ENCODE results near the gene MCUR1.
"Not testable (repeated sequence)": the region's sequence is repeated elsewhere in the genome, so short reads cannot be mapped to it uniquely, and the experiment has no call there.

MCUR1 gene

GRCh38 chr6:13812359-13812642, 2.1 kb downstream of the MCUR1 start:
- Mint-ChIP-seq H3K27me3 (no peaks in the 10 kb centered on the region), H3K36me3 (peaks cover 14% of the 10 kb centered on the region), H3K4me1 (peaks cover 33% of the 10 kb centered on the region), H3K27ac (no peak overlapping the region), H3K9me3 (no peaks in the 10 kb centered on the region), H3K4me3 (no peak overlapping the region)
- CTCF ChIA-PET: interaction anchor here (1.4 to 3.0 kb wide), 2 partner anchors 17 to 23 kb away, joined by 3 to 14 read pairs; no protein-coding TSS in a partner anchor
- no peak for DNase-seq

GRCh38 chr6:13811627-13812358, 2.6 kb downstream of the MCUR1 start:
- no peak for DNase-seq
- H3K27me3 Mint-ChIP-seq: no peaks in the 10 kb centered on the region
- CTCF ChIA-PET: interaction anchor here (1.4 to 3.0 kb wide), 2 partner anchors 17 to 22 kb away, joined by 3 to 14 read pairs; no protein-coding TSS in a partner anchor
- H3K27ac Mint-ChIP-seq: no peak overlapping the region
- no peak overlapping the region for H3K4me3 Mint-ChIP-seq
- H3K36me3 Mint-ChIP-seq: peaks cover 14% of the 10 kb centered on the region
- H3K4me1 Mint-ChIP-seq: peaks cover 33% of the 10 kb centered on the region
- H3K9me3 Mint-ChIP-seq: no peaks in the 10 kb centered on the region

GRCh38 chr6:13810688-13811446, 3.5 kb downstream of the MCUR1 start:
- Mint-ChIP-seq H3K4me1 (peaks cover 33% of the 10 kb centered on the region), H3K27ac (no peak overlapping the region), H3K27me3 (no peaks in the 10 kb centered on the region), H3K4me3 (no peak overlapping the region), H3K36me3 (peaks cover 14% of the 10 kb centered on the region), H3K9me3 (no peaks in the 10 kb centered on the region)
- CTCF ChIA-PET: interaction anchor here (1.1 to 3.0 kb wide), 3 partner anchors 16 to 236 kb away, joined by 3 to 14 read pairs (median 3); no protein-coding TSS in a partner anchor
- no peak for DNase-seq

GRCh38 chr6:13808801-13809200, 5.6 kb downstream of the MCUR1 start:
- no peak for DNase-seq
- Mint-ChIP-seq H3K9me3 (no peaks in the 10 kb centered on the region), H3K4me3 (no peak overlapping the region), H3K27ac (no peak overlapping the region), H3K27me3 (no peaks in the 10 kb centered on the region), H3K4me1 (peaks cover 27% of the 10 kb centered on the region), H3K36me3 (peaks cover 18% of the 10 kb centered on the region)
- CTCF ChIA-PET: no interaction called here

- Mint-ChIP-seq H3K27me3 (no peaks in the 10 kb centered on the region), H3K9me3 (no peaks in the 10 kb centered on the region)
- no peak for DNase-seq
Measured at GRCh38 chr6:13807696-13808095, 6.7 kb downstream of the MCUR1 start.

GRCh38 chr6:13803581-13803980, 10.8 kb downstream of the MCUR1 start:
- H3K27me3 Mint-ChIP-seq: no peaks in the 10 kb centered on the region
- DNase-seq: no peak
- no peak overlapping the region for H3K27ac Mint-ChIP-seq
- no peaks in the 10 kb centered on the region for H3K9me3 Mint-ChIP-seq
- no peak overlapping the region for H3K4me3 Mint-ChIP-seq
- CTCF ChIA-PET: interaction anchor here (1.3 kb wide), 1 partner anchor 9 kb away, joined by 4 read pairs; no protein-coding TSS in a partner anchor
- peaks cover under 1% of the 10 kb centered on the region for H3K4me1 Mint-ChIP-seq
- peaks cover 21% of the 10 kb centered on the region for H3K36me3 Mint-ChIP-seq

More at GRCh38 chr6:13807696-13808095, 6.7 kb downstream of the MCUR1 start:
- no peak overlapping the region for H3K27ac Mint-ChIP-seq
- H3K4me1 Mint-ChIP-seq: peaks cover 19% of the 10 kb centered on the region
- H3K4me3 Mint-ChIP-seq: no peak overlapping the region
- H3K36me3 Mint-ChIP-seq: peaks cover 20% of the 10 kb centered on the region
- CTCF ChIA-PET: interaction anchor here (0.6 to 1.1 kb wide), 2 partner anchors 11 to 101 kb away, joined by 3 read pairs; no protein-coding TSS in a partner anchor

- CTCF ChIA-PET: no interaction called here
- no peaks in the 10 kb centered on the region for H3K9me3 Mint-ChIP-seq
- no peaks in the 10 kb centered on the region for H3K27me3 Mint-ChIP-seq
- H3K36me3 Mint-ChIP-seq: peaks cover 17% of the 10 kb centered on the region
- H3K27ac Mint-ChIP-seq: no peak overlapping the region
- no peak for DNase-seq
- H3K4me3 Mint-ChIP-seq: no peak overlapping the region
- H3K4me1 Mint-ChIP-seq: no peaks in the 10 kb centered on the region
Measured at GRCh38 chr6:13800615-13801014, 13.7 kb downstream of the MCUR1 start.

GRCh38 chr6:13796781-13797180, 17.6 kb downstream of the MCUR1 start:
- CTCF ChIA-PET: interaction anchor here (0.8 to 1.7 kb wide), 3 partner anchors 10 to 269 kb away, joined by 3 to 5 read pairs (median 3); no protein-coding TSS in a partner anchor
- H3K36me3 Mint-ChIP-seq: peaks cover 19% of the 10 kb centered on the region

GRCh38 chr6:13795041-13795750, 19.2 kb downstream of the MCUR1 start:
- Mint-ChIP-seq H3K4me1 (peaks cover 9% of the 10 kb centered on the region), H3K4me3 (no peak overlapping the region), H3K36me3 (peaks cover 15% of the 10 kb centered on the region), H3K27me3 (no peaks in the 10 kb centered on the region), H3K27ac (no peak overlapping the region), H3K9me3 (no peaks in the 10 kb centered on the region)
- peak; percentile 90 for DNase-seq
- CTCF ChIA-PET: interaction anchor here (0.6 to 2.6 kb wide), 13 partner anchors 8 to 456 kb away, joined by 3 to 14 read pairs (median 3); no protein-coding TSS in a partner anchor

More at GRCh38 chr6:13796781-13797180, 17.6 kb downstream of the MCUR1 start:
- Mint-ChIP-seq H3K27ac (no peak overlapping the region), H3K4me3 (no peak overlapping the region), H3K27me3 (no peaks in the 10 kb centered on the region), H3K9me3 (no peaks in the 10 kb centered on the region), H3K4me1 (peaks cover 9% of the 10 kb centered on the region)
- DNase-seq: no peak

GRCh38 chr6:13794184-13794583, 20.2 kb downstream of the MCUR1 start:
- Mint-ChIP-seq H3K27me3 (no peaks in the 10 kb centered on the region), H3K27ac (no peak overlapping the region), H3K9me3 (no peaks in the 10 kb centered on the region), H3K4me3 (no peak overlapping the region), H3K4me1 (peaks cover 9% of the 10 kb centered on the region), H3K36me3 (peaks cover 24% of the 10 kb centered on the region)
- DNase-seq: no peak
- CTCF ChIA-PET: interaction anchor here (0.6 to 2.6 kb wide), 8 partner anchors 8 to 519 kb away, joined by 3 to 14 read pairs (median 4); no protein-coding TSS in a partner anchor

GRCh38 chr6:13789746-13790145, 24.6 kb downstream of the MCUR1 start:
- DNase-seq: no peak
- H3K9me3 Mint-ChIP-seq: no peaks in the 10 kb centered on the region
- peaks cover 22% of the 10 kb centered on the region for H3K36me3 Mint-ChIP-seq
- no peak overlapping the region for H3K27ac Mint-ChIP-seq
- CTCF ChIA-PET: interaction anchor here (0.6 to 1.2 kb wide), 2 partner anchors 22 to 252 kb away, joined by 3 read pairs; no protein-coding TSS in a partner anchor
- no peaks in the 10 kb centered on the region for H3K27me3 Mint-ChIP-seq
- peaks cover 7% of the 10 kb centered on the region for H3K4me1 Mint-ChIP-seq
- H3K4me3 Mint-ChIP-seq: no peak overlapping the region

- Mint-ChIP-seq H3K4me1 (peaks cover 4% of the 10 kb centered on the region), H3K9me3 (no peaks in the 10 kb centered on the region), H3K27me3 (no peaks in the 10 kb centered on the region), H3K4me3 (no peak overlapping the region), H3K36me3 (peaks cover 21% of the 10 kb centered on the region), H3K27ac (no peak overlapping the region)
- CTCF ChIA-PET: interaction anchor here (1.2 kb wide), 1 partner anchor 23 kb away, joined by 3 read pairs; no protein-coding TSS in a partner anchor
- DNase-seq: no peak
Measured at GRCh38 chr6:13788820-13789219, 25.5 kb downstream of the MCUR1 start.

GRCh38 chr6:13787137-13787536, 27.2 kb downstream of the MCUR1 start:
- Mint-ChIP-seq H3K9me3 (no peaks in the 10 kb centered on the region), H3K4me3 (no peak overlapping the region), H3K36me3 (peaks cover 22% of the 10 kb centered on the region), H3K27ac (no peak overlapping the region), H3K27me3 (no peaks in the 10 kb centered on the region), H3K4me1 (peaks cover 4% of the 10 kb centered on the region)
- no peak for DNase-seq
- CTCF ChIA-PET: interaction anchor here (2.3 kb wide), 1 partner anchor 8 kb away, joined by 13 read pairs; no protein-coding TSS in a partner anchor

GRCh38 chr6:13780162-13780561, 34.2 kb downstream of the MCUR1 start:
- H3K4me3 Mint-ChIP-seq, H3K27ac Mint-ChIP-seq, H3K4me1 Mint-ChIP-seq, H3K36me3 Mint-ChIP-seq, H3K27me3 Mint-ChIP-seq, H3K9me3 Mint-ChIP-seq, DNase-seq, CTCF ChIA-PET: not testable (repeated sequence)

All from activated naive CD4-positive, alpha-beta T cell treated with anti-CD3 and anti-CD28 coated beads, Interleukin-2, amount 10 ng/mL, durations not matched to agents 7 days and 5 days (primary cell).